Heart left ventricle (tissue), 13 donors: Measurements from ENCODE around the gene PRKCB.

ENCODE experiments used
- CTCF ChIP-seq, 12 donors: fragments of 200-600 bp; sonication (generic) in 4 of 12; IDR thresholded peaks; one replicate each; pipeline versions ENCODE4 v1.5.0 to v1.8.0; 2018 to 2022; ENCODE audit warnings: antibody characterized with exemption in 12 of 12, mild to moderate bottlenecking in 5 of 12
- POLR2A ChIP-seq, 2 donors: fragments of 450-650 bp; IDR thresholded peaks; one replicate each; pipeline ENCODE4 v1.6.1; 2017; ENCODE audit warnings: antibody characterized with exemption in 2 of 2, mild to moderate bottlenecking in 2 of 2, moderate library complexity in 2 of 2
- donor health status: ischemic (EF 13 %, LVEDD 7.1; RV severe dilation, severe dysfunction).
- donor health status: DM: no; HTN: yes; CAD: no.
- donor health status: DM: no; HTN: no; CAD: no.
- donor health status: ischemic (EF 25% LVEDD 6.9; RV normal size, moderate dysfunction).
- donor health status: ischemic (EF 25% LVEDD 5.7; RV mildly dilated, moderate dysfunction).
- donor health status: ischemic (EF 35%, LVEDD 5.7; RV mildly dilated, moderate dysfunction).
- donor health status: nonischemic (EF 11% LVEDD 7.7; RV severe dilation, severe dysfunction).
- donor health status: DM: yes; HTN: yes; CAD: no.
- donor health status: PGD.
- donor health status: ischemic (EF 29% LVEDD 5.4; RV normal size, mild dysfunction).
- donor health status: nonischemic (EF 23%, LVEDD 6.1; RV moderate dilation, normal function).

DNA sequence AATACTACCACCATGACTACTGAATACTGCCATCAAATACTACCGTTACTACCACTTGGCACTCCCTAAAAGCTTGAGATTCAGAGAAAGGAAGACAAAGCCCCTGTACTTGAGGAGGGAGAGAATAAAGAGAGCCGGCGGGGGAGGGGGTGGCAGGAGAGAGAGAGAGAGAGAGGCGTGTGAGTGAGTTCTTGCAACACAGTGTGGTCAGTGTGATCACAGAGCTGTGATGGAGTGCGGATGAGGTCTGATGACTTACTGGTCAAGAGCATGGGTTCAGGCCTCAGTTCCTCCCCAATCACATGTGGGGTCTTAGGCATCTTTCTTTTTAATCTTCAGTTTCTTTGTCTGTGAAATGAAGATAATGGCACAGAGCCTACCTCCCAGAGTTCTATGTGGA is 19.2 kb downstream of the PRKCB start:
- TF ChIP-seq CTCF (IDR thresholded peaks at IDR 0.05) = no peak
- TF ChIP-seq POLR2A (IDR thresholded peaks at IDR 0.05) = no peak
